Coronary artery (tissue), 2 donors: ENCODE data around the gene CADM1.

Source experiments
- DNase-seq: peaks from one replicate; pipeline ENCODE4 v3.0.0-alpha.2; 2017; ENCODE audit warnings: low spot score
- H3K27ac ChIP-seq, 2 donors: fragments of 200-600 bp; sonication (generic); one replicate each; pipeline ENCODE4 v1.5.1; 2016 to 2019
- H3K4me3 ChIP-seq: fragments of 200-600 bp; sonication (generic); 2 replicates; pipeline ENCODE4 v1.5.1; 2016; ENCODE audit warnings: mild to moderate bottlenecking, moderate library complexity
- CTCF ChIP-seq: fragments of 200-600 bp; sonication (generic); IDR thresholded peaks from one replicate; pipeline ENCODE4 v1.5.1; 2019; ENCODE audit warnings: antibody characterized with exemption

CADM1 gene

GRCh38 chr11:115501893-115502589 is 2.2 kb downstream of the CADM1 start:
- peak overlapping the region; percentile 79 for H3K4me3 ChIP-seq
- H3K27ac ChIP-seq, result no peak overlapping the region
- no peak for DNase-seq
- TF ChIP-seq CTCF, result no peak

DNA sequence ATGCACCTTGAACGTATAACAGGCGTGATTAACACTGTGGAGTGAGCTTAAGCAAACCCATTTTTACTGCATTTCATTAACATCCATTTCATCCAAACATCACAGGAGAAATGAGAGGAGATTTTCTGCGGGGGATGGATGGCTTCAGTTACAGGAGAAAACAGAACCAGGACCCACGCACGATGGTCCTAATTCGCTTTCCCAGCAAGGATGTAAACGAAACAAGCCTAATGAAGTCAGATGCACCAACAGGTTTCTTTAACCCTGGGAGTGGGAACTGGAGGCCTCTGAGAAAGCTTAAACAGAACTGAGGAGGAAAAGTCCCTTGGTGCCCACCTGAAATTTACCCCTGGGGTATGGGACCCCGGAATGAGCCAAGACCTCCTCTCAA is 2.7 kb downstream of the CADM1 start:
- no peak for DNase-seq
- Histone ChIP-seq H3K27ac (no peak overlapping the region), H3K4me3 (no peak overlapping the region)
- no peak for TF ChIP-seq CTCF

DNA sequence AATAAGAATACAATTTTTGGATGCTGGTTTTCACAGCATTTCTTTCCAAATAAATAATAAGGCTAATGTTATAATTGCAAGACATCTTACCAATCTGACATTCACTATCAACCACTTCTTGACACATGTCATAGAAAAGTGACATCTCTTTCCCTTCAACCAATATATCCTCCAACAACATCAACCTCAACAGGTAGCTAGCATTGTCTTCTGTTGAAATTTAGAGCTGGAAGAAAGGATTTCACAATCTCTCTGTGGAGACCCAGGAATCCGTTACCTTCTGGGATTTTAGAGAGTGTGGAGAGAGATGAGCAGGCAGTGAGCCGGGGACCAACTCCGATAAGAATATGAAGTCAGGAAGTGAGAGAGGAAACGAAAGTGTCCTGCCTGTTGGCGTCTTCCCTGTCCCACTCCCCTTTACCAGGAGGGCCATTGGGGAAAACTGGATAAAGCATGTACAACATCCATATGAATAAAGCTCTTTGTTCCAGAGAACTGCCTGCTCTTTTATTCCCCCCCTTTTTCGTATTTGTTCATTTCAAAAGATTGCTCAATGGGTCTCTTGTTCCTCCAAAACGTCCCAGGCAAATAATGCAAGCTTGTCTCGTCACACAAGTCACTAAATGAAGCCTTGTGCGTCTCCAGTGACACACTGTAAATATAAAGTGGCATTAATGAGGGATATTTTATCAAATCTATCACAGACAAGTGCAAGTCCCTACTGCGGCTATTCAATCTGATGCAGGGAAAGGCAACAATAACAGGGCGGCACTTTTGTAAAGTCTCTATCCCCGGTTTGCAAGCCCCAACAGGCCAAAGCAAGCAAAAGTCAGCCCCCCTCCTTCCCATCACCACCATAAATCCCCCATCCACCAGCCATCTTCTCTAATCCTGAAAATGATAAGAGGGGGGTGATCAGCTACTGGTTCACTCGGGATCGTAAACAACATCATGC is 3.4 kb downstream of the CADM1 start:
- DNase-seq, result no peak
- no peak overlapping the region for H3K27ac ChIP-seq
- no peak overlapping the region for H3K4me3 ChIP-seq
- TF ChIP-seq CTCF, result no peak

DNA sequence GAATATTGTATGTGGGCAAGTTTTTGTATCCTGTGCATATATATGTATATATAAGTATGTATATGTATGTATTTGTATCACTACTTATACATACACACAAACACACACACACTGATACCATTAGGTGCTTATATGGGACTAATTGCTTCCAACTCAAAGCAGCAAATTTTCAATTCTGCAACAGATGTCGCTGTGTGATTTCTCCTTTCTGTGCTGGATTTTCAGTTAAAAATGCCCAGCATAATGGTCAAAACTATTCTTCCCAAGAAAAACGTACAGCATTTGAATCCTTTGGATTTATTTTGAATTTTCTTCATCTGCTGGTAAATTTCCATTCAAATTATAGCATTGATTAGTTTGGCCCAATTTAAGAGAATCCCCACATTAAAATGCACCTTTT is 4.3 kb downstream of the CADM1 start:
- Histone ChIP-seq H3K27ac (no peak overlapping the region), H3K4me3 (no peak overlapping the region)
- no peak for TF ChIP-seq CTCF
- DNase-seq, result no peak

DNA sequence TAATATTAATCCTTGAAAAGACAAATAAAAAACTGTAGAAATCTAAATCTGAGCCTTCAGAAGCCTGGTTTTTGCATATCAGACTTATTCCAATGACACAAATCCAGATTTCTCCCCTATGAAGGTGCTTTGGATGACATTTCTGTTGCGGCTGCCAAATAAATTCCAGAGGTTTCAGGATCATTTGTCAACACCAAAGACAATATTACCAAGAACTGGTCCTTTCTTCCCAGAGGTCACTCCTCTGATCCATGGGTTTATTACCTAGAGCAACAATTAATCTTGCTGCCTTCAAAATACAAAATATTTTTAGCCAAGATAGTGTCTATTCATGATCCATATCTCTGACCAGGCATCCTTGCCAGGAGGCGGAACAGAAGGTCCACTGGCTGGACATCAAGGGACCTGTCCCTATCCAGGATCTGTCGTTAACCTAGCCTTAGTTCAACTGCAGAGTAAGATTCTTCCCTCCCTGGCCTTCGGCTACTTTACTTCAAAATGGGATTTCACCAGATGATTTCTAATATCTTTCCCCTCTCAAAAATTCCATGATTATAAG is 4.9 kb downstream of the CADM1 start:
- no peak for TF ChIP-seq CTCF
- Histone ChIP-seq H3K27ac (no peak overlapping the region), H3K4me3 (no peak overlapping the region)
- no peak for DNase-seq

DNA sequence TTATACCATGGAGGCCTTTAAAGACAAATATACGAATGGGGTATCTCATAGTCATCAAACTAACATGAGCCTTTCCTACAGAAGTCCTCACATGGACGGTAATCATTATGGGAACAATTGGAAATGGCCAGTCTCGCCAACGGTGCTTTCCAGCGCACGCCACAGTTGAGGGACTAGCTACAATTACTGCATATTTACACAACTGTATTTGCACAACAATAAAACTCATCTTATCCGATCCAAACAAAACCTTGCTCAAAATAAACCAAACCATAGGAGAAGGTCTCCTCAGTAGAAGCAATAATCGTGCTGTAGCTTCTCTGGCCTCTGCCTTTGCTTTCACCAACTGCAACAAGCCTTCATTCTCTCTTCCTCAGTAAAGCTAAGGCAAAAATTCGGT is 5.9 kb downstream of the CADM1 start:
- no peak for DNase-seq
- no peak for TF ChIP-seq CTCF
- no peak overlapping the region for H3K27ac ChIP-seq
- no peak overlapping the region for H3K4me3 ChIP-seq
